Skeletal muscle satellite cell (primary cell): ENCODE measurements around the gene GAS2.
A peak's percentile ranks its signal among the peaks of the same experiment; 100 is the strongest.

Source experiments
- H3K27me3 ChIP-seq: 2 replicates; pipeline ENCODE4 v1.7.0; 2013; ENCODE audit warnings: low read length; ENCODE audit not compliant: control insufficient read depth, insufficient read depth
- H3K36me3 ChIP-seq: 2 replicates; pipeline ENCODE4 v1.7.0; 2013; ENCODE audit warnings: mild to moderate bottlenecking, control low read depth, low read length; ENCODE audit not compliant: insufficient read depth
- H3K4me1 ChIP-seq: 2 replicates; pipeline ENCODE4 v1.7.0; 2013; ENCODE audit warnings: low read length; ENCODE audit not compliant: control insufficient read depth, insufficient read depth
- H3K4me2 ChIP-seq: 2 replicates; pipeline ENCODE4 v1.7.0; 2013; ENCODE audit warnings: mild to moderate bottlenecking, low read length
- H3K4me3 ChIP-seq: 2 replicates; pipeline ENCODE4 v1.7.0; 2013; ENCODE audit warnings: low read length
- H3K9ac ChIP-seq: 2 replicates; pipeline ENCODE4 v1.7.0; 2013; ENCODE audit warnings: mild to moderate bottlenecking, low read depth, low read length, moderate library complexity
- H3K9me3 ChIP-seq: replicated peaks from 2 replicates; pipeline ENCODE4 v1.7.0; 2013; ENCODE audit warnings: mild to moderate bottlenecking, control low read depth, low read length

Gene GAS2

DNA sequence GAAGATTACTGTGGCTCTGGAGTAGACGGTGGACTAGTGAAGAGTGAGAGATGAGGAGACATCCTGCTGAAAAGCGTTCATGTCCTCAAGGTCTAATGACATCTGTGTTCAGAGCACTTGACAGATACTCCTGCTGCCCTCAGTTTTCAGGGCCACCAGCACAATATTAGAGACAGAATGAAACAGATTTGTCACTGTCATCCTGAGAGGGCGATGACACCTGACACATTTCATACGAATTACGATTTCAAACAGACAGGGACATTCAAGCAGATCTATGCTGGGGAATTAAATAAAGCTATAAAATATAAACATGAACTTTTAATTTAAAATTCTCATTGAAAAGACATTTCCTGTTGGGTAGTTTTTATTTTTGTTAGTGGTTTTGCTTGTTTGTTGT lies 134.1 kb downstream of the GAS2 start:
- no peaks in the 10 kb centered on the region for H3K9me3 ChIP-seq
- no peaks in the 10 kb centered on the region for H3K4me1 ChIP-seq
- no peaks in the 10 kb centered on the region for H3K36me3 ChIP-seq
- no peak overlapping the region for H3K4me2 ChIP-seq
- no peak overlapping the region for H3K4me3 ChIP-seq
- H3K27me3 ChIP-seq: peaks cover 7% of the 10 kb centered on the region
- no peak overlapping the region for H3K9ac ChIP-seq

DNA sequence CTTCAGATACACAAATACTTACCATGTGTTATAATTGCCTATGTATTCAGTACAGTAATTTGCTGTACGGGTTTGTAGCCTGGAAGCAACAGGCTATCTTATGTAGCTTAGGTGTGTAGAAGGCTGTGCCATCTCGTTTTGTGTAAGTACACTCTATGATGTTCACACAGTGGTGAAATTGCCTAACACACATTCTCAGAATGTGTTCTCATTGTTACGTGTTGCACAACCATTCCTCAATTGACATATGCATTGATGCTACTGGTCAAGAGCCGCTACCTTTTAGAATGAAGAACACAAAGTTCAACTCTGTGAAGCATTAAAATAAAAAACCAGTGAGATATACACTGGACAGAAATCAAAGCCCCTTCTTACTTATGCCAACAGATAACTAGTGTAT lies 136.4 kb downstream of the GAS2 start:
- Histone ChIP-seq H3K9me3 (no peaks in the 10 kb centered on the region), H3K9ac (no peak overlapping the region), H3K4me1 (no peaks in the 10 kb centered on the region), H3K27me3 (peaks cover 7% of the 10 kb centered on the region), H3K4me3 (no peak overlapping the region), H3K4me2 (no peak overlapping the region), H3K36me3 (no peaks in the 10 kb centered on the region)

DNA sequence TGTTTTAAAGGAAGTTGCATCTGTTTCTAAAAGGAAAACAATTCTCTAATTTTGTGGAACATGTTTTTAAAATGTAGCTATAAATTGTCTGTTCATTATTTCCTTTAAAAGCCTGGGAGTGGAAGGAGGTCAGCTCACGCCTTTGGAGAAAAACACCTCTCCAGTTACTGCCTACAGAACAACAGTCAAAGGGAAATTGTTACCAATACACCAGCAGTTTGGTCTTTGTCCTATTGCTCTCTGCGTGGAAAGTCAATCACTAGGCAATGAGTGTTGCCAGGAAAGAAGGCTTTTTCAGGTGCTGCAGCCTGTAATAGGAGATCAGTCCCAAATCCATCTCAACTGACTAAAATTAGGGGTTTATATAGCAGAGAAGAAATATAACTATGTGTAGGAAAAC lies 141.0 kb downstream of the GAS2 start:
- Histone ChIP-seq H3K36me3 (no peaks in the 10 kb centered on the region), H3K9me3 (no peaks in the 10 kb centered on the region), H3K9ac (no peak overlapping the region), H3K4me3 (no peak overlapping the region), H3K4me2 (no peak overlapping the region), H3K4me1 (no peaks in the 10 kb centered on the region), H3K27me3 (peaks cover 7% of the 10 kb centered on the region)

DNA sequence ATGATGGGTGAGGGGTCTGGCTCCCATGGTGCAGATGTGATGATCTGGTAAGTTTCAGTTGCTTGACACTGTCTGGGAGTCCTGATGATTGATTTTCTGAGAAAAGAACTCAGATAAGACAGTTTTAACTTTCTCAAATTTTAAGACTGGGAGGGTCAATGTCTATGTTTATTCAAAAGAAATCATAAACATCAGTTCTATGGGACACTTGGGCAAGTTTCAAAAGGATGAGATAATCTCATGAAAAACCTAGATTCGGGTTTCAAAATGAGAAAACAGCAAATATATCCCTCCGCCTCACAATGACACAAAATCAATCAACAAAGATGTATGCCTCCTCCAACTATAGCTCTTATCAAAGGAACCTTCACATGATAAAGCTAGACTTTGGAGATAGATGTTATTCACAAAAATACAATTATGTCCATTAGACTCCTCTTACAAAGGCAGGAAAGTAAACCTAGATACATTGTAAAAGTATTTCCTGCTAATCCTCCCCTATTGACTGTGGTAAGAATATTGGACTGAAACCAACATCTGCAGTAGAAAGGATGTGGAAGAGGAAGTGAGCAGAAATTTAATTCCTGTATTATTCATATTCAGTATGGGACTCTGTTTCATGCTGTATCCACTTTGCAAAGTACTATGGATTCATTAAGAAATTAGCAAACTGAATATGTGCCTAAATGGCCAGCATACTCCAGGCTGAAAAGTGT lies 141.6 kb downstream of the GAS2 start:
- Histone ChIP-seq H3K9me3 (no peaks in the 10 kb centered on the region), H3K4me2 (no peak overlapping the region), H3K4me3 (no peak overlapping the region), H3K27me3 (peaks cover 7% of the 10 kb centered on the region), H3K36me3 (no peaks in the 10 kb centered on the region), H3K9ac (no peak overlapping the region), H3K4me1 (no peaks in the 10 kb centered on the region)

DNA sequence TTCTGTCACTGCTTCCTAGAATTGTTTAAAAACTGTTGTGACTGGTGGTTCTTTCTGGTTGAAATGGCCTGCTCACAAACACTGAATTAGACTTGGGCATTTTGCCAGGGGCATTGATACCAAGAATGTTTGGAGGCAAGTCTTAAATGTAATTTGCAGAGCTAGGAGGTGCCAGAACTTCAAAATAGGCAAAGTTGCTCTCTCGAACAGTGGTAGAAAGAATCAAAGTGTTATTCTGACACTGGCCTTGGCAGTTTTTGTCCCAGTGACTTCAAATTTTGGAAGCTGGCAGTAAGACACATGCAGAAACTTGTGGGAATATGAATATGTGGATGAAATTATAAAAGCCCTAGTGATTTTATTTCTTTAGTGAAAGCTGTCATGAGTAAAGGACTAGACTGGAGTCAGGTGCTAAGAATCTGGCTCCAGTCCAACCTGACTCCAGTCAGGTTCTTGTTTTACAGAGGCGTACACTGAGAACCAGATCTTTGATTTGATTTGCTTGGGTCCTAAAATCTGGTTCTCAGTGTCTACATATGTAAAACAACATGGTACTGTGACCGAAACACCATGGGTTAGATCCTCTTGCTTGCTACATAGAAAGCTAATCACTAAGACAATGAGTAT lies 142.3 kb downstream of the GAS2 start:
- Histone ChIP-seq H3K27me3 (peaks cover under 1% of the 10 kb centered on the region), H3K9me3 (no peaks in the 10 kb centered on the region), H3K9ac (no peak overlapping the region), H3K4me1 (no peaks in the 10 kb centered on the region), H3K4me3 (no peak overlapping the region), H3K4me2 (no peak overlapping the region), H3K36me3 (no peaks in the 10 kb centered on the region)

DNA sequence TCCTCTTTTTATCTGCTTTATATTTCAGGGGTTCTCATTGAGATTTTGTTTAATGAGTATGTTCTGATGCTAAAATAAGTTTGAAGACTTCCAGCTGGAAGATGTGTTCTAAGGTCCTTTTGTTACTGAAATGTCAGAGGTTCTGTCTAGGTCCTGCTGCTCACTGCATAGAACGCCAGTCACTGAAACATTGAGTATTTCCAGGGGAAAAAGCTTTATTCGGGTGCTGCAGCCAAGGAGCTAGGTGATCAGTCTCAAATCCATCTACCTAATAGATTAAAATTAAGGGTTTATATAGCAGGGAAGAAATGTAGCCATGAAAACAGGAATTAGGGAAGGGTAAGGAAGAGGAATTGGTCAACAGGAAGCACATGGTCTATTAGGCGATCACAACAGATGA lies 143.5 kb downstream of the GAS2 start:
- Histone ChIP-seq H3K9me3 (no peaks in the 10 kb centered on the region), H3K4me1 (no peaks in the 10 kb centered on the region), H3K27me3 (no peaks in the 10 kb centered on the region), H3K9ac (no peak overlapping the region), H3K4me3 (no peak overlapping the region), H3K4me2 (no peak overlapping the region), H3K36me3 (no peaks in the 10 kb centered on the region)

DNA sequence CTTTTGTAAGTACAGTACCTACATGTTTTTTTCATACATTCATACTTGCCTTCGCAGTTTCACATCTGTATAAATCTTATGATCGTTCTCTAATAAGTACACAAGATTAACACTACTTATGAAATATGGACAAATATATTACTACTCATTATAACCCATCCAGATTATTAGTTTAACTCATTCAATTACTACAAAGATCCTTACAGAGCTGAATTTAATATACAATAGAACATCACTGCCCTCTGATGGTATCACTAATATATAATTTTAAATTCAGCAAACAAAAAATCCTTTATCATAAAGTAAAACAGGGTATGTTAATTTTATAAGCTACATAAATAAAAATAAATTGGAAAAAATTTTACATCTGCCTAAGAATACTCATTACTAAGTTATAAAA lies 155.8 kb downstream of the GAS2 start:
- Histone ChIP-seq H3K9me3 (no peaks in the 10 kb centered on the region), H3K27me3 (no peaks in the 10 kb centered on the region), H3K4me2 (no peak overlapping the region), H3K36me3 (peaks cover 3% of the 10 kb centered on the region), H3K4me3 (no peak overlapping the region), H3K4me1 (no peaks in the 10 kb centered on the region), H3K9ac (no peak overlapping the region)

DNA sequence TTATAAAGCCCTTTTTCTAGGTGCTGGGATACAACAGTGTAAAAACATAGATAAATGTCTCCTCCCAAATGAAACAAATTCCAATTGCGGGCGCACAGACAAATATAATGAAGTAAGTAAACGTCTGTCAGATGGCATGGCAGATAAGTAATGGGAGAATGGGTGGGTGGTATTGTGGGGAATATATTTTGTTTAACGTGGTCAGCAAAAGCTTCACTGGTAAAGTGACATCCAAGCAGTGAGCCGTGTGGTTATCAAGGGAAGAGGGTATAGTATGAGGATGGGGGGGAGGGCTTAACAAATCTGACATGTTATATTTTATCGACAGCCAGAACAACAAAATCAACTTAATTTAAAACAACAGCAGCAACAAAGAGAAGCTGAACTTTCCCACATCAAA lies 162.0 kb downstream of the GAS2 start:
- Histone ChIP-seq H3K4me2 (peak overlapping the region; percentile 79), H3K27me3 (no peaks in the 10 kb centered on the region), H3K4me1 (peaks cover 5% of the 10 kb centered on the region), H3K9ac (peak overlapping the region; percentile 76), H3K36me3 (peaks cover under 1% of the 10 kb centered on the region), H3K9me3 (no peaks in the 10 kb centered on the region), H3K4me3 (peak overlapping the region; percentile 80)

DNA sequence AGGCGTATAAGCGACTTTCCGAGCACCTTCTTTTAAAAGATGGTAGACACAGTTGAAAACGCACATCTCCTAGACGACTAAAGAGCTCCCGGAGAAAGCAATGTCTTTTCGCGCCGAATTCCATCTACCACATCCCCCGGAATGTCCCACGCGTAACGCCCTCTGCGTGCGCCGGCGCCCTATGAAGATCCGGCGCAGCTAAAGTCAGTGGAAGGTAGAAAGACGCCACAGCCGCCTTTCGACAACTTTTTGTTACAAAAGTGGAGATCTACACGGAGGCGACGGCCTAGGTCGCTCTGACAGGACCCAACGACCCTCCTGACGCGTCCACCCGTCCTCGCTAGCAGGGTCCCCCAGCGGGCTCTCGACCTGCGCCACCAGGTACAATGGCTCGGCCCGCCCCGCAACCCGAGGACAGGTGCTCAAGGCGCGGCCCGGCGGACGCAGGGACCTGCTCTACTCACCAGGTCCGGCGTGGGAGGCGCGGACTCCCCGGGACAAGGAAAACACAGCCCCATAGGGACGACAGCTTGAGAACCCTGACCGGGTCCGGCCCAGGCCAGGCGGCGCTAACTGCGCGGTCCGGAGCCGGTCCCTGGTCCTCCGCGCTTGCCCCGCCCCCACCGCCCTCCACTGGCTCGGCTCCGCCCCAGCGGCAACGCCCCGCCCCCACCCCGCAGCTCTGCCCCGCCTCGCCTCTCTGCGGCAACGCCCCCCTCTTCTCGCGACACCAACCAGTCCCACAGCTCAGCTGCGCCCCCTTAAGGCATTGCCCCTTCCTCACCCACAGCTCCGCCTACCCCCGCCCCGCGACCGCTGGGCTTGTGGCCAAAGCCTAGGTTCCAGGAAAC lies 163.0 kb downstream of the GAS2 start, which contains the start of gene SVIP:
TSS of gene SVIP (minus strand) at position 571 of the 851 bp plus-strand sequence. CDS start at position 518, 53 bp downstream.
- peak within 1 kb of the TSS; percentile 76 for H3K9ac ChIP-seq
- H3K36me3 ChIP-seq: no peaks in the 10 kb centered on the region
- no peaks in the 10 kb centered on the region for H3K9me3 ChIP-seq
- H3K4me1 ChIP-seq: peaks cover 5% of the 10 kb centered on the region
- H3K4me3 ChIP-seq: peak within 1 kb of the TSS; percentile 80
- no peaks in the 10 kb centered on the region for H3K27me3 ChIP-seq
- peak within 1 kb of the TSS; percentile 79 for H3K4me2 ChIP-seq

DNA sequence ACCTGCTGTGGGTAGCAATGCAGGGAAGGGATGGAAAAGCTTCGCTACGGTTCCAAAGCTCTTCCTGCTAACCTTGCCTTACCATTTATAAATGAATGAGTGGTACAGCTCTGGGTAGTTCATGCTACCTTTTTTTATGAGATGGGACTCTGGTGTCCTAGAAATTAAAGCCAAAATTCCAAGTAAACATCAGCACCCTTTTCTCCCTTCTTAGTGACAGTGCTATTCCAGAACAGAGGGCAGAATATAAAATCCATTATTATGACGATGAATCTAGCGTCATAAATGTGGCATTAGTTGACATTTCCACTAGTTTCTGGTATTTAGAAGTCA lies 163.6 kb downstream of the GAS2 start:
- Histone ChIP-seq H3K4me2 (peak overlapping the region; percentile 79), H3K27me3 (no peaks in the 10 kb centered on the region), H3K36me3 (no peaks in the 10 kb centered on the region), H3K9me3 (no peaks in the 10 kb centered on the region), H3K4me1 (peaks cover 5% of the 10 kb centered on the region), H3K4me3 (peak overlapping the region; percentile 80), H3K9ac (no peak overlapping the region)

DNA sequence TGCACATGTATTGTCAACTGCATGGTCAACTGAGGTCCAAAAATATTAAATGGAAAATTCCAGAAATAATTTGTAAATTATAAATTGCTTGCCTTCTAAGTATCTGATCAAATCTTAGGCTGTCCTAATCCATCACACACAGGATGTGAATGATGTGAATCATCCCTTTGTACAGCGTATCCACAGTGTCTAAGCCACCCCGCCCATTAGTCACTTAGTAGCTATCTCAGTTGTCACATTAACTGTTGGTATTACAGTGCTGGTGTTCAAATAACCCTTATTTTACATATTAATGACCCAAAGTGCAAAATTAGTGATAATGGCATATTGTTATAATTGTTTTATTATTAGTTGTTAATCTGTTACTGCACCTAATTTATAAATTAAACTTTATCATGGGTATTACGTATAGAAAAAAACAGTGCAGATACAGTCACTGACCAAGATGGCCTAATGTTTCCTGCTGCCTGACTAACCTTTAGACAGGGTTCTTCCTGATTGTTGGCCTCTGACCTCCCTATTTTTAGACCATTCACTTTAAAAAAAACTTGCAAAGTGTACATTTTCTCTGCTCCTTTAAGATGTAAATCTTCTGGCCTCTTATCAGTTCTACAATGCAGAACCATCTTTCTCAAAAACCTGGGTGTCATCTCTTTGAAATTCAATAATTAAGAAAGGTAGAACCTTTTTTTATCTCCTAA lies 166.1 kb downstream of the GAS2 start:
- H3K9ac ChIP-seq: no peak overlapping the region
- H3K4me1 ChIP-seq: peaks cover 5% of the 10 kb centered on the region
- no peaks in the 10 kb centered on the region for H3K27me3 ChIP-seq
- H3K4me2 ChIP-seq: no peak overlapping the region
- no peaks in the 10 kb centered on the region for H3K36me3 ChIP-seq
- H3K4me3 ChIP-seq: no peak overlapping the region
- H3K9me3 ChIP-seq: no peaks in the 10 kb centered on the region
